ENCODE data around the gene NISCH. TPM values are rescaled to one million over a fixed set of nuclear protein-coding genes. Genes with fewer than 3 reads are reported as not detected.
"Not testable (repeated sequence)": the region's sequence is repeated elsewhere in the genome, so short reads cannot be mapped to it uniquely, and the experiment has no call there.

Gene NISCH
- polyA plus RNA-seq, 4 donors, result 85.4 to 152 (median 117) TPM

GRCh38 chr3:52523386-52524257 is 68.2 kb downstream of the NISCH start:
- no peak for DNase-seq (ENCODE audit: low read depth in 4 of 4, low spot score in 2 of 4)

DNA sequence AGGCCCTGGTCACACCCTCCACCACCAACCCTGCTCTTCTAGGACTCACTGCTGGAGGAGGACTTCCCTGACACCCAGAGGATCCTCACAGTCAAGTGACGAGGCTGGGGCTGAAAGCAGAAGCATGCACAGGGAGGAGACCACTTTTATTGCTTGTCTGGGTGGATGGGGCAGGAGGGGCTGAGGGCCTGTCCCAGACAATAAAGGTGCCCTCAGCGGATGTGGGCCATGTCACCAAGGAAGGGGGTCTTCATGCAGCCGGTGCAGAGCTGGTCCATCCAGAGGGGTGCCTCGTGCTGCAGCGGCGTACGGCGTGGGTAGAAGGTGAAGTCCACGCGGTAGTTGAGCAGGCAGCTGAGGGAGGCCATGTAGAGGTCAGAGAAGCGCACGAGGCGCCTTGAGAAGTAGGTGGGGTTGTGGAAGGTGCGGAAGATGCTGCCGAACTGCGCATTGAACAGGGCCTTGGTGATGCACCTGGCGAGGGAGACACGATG is 68.9 kb downstream of the NISCH start:
- no peak for DNase-seq (ENCODE audit: low read depth in 4 of 4, low spot score in 2 of 4)

- DNase-seq (ENCODE audit: low read depth in 4 of 4, low spot score in 2 of 4), result no peak
These were observed 69.6 kb downstream of the NISCH start for GRCh38 chr3:52524752-52525679.

- DNase-seq (ENCODE audit: low read depth in 4 of 4, low spot score in 2 of 4), result no peak
These were observed 70.5 kb downstream of the NISCH start for GRCh38 chr3:52525680-52526561.

DNA sequence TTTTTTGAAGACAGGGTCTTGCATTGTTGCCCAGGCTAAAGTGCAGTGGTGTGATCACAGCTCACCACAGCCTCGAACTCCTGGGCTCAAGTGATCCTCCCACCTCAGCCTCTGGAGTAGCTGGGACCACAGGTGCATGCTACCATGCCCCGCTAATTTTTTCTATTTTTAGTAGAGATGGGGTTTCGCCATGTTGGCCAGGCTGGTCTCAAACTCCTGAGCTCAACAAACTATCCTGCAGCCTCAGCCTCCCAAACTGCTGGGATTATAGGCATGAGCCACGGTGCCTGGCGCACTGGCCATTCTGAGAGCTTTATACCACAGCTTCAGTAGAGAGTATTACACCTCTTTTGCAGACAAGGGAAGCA is 71.3 kb downstream of the NISCH start:
- not testable (repeated sequence) for DNase-seq (ENCODE audit: low read depth in 4 of 4, low spot score in 2 of 4)

GRCh38 chr3:52527039-52527731 is 71.8 kb downstream of the NISCH start:
- DNase-seq (ENCODE audit: low read depth in 4 of 4, low spot score in 2 of 4), result no peak

GRCh38 chr3:52527732-52528585 is 72.6 kb downstream of the NISCH start:
- DNase-seq (ENCODE audit: low read depth in 4 of 4, low spot score in 2 of 4), result no peak

DNA sequence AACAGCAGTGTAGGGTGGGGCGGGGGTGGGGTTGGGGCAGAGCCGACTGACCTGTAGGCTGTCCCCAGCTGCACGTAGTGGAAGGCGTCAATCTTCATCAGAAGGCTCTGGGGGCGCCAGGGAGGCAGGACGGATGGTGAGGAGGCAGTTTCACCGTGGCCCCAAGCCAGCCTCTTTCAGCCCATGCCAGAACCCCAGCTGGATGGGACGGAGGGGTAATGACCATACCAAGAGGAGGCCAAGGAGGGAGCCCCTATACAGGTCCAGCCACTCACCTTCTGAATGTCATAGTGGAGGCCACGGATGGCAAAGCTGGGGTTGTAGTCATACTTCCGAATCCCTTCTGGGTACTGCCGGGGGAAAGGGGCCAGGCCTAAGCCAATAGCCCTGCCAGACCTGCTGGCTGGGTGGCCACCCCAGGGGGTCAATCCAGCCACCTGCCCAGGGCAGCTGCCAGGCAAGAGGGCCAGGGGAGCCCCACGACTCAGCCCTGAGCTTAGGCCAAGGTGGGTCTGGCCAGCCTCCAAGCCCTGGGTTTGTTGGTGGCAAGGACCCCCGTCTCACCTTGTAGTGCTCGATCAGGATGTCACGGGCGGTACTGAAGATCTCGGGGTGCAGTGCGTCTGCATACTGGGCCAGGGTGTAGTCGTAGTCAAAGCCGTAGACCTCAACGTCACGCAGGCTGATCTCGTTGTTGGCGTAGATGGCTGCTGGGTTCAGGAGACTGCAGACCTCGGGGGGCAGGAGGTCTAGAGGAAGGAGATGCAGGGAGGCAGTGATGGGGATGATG is 73.4 kb downstream of the NISCH start:
- DNase-seq (ENCODE audit: low read depth in 4 of 4, low spot score in 2 of 4), result no peak

GRCh38 chr3:52529376-52530333 is 74.3 kb downstream of the NISCH start:
- DNase-seq (ENCODE audit: low read depth in 4 of 4, low spot score in 2 of 4), result no peak

DNA sequence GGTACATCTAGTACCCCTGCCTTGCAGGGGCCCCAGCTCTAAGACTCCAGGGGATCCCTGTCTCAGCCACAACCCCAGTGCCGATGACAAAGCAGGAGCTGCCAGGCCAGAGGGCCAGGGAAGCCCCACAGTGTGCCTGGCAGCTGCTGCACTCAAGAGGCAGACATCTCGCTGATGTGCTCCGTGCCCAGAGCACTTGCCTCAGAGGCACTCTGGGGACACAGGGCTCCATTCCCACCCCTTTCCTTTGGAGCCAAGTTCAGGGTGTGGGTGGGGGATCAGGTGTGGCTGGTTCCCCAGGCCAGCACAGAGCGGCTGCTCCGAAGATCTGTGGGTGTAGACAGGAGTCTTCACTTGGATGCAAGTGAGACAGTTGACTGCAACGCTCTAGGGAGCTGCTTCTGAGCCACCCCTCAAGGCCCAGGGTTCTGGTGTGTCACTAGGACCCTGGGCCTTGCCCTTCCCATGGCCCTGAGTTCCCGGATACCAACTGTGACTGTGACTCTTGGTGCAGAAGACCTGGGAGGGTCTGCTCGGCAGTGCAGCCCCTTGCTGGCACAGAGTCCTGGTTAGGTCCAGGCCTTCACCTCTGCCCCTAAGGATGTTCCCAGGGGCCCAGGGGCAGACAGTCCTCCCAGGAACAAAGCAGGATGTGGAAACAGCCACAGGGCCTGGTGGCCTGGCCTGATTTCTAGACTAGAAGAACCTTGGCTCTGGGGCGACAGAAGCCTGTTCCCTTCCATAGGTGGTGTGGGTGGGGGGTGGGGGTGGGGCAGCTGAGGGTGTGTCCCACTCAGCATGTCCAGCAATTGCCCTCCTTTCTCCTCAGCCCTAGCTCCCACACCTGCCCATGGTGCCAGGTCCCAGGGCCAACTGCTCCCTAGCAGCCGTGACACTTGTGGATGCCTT is 75.8 kb downstream of the NISCH start:
- DNase-seq (ENCODE audit: low read depth in 4 of 4, low spot score in 2 of 4), result no peak

GRCh38 chr3:52531860-52532516 is 76.6 kb downstream of the NISCH start:
- DNase-seq (ENCODE audit: low read depth in 4 of 4, low spot score in 2 of 4), result no peak

- DNase-seq (ENCODE audit: low read depth in 4 of 4, low spot score in 2 of 4), result no peak
These were observed 77.1 kb downstream of the NISCH start for GRCh38 chr3:52532517-52532837.

DNA sequence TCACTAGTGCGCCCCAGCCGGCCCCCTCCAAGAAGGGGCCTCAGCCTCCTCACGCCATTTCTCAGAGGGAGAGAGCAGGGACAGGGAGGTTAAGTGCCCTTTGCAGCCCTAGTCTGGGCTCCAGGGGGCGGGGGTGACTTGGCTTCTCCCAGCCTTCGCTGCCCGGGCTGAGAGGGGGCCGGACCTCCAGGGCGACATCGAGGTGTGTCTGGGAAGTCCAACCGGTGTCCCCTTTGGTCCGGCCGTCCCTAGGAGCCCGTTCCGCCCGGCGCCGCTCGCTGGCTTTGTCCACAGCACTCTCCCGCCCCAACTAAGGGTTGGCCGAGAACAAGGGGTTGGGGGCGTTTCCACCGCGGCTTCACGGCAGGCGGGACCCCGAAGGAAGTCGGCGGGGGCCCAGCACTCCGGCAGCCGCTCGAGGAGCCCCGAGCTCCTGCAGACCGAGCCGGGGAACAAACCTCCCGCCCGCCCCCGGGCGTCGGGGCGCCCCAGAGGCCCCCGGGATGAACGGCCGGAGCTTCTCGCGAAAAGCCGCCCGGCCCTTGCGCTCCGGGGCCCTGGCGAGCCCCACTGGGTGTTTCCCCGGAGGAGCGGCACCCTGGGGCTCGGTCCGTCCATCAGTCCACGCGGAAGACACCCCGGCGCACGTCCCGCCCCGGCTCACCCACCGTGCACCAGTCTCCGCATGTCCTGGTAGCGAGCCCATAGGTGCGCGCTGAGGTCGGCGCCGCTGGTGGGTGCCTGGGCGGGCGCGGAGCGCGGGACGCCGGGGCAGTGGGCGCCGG is 77.6 kb downstream of the NISCH start:
- no peak for DNase-seq (ENCODE audit: low read depth in 4 of 4, low spot score in 2 of 4)

DNA sequence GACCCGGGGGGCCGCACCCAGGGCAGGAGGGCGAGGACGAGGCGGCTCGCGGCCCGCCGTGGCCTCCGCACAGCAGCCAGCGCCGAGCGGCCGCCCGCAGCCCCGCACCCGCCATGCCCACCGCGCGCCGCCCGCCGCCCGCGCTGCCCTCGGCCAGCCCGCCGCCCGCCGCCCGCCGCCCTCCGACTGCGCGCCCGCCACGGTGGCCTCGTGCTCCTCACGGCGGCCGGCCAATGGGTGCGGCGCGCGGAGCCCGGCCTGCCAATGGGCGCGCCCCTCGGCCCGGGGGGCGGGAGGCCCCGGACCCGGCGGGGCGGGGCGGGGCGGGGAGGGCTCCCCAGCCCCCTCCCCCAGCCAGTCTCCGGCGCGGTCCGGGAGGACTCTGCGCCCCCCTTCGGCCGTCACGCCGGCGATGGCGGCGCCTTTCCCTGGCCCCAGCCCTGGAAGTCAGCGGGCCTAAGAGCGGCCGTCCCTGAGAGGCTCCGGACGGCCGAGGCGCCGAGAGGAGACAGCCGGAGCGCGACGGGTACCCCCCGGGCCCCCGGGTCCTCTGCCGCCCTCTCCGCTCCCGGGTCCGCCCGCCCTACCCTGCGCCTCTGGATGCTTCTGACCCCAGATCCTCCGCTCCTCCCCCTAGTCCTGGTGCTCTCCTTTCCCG is 78.3 kb downstream of the NISCH start, which contains the start of gene NT5DC2:
Gene NT5DC2 (minus strand): TSS at position 235 of the 658 bp plus-strand sequence. CDS start 120 bp downstream, at position 115.
- no peak for DNase-seq (ENCODE audit: low read depth in 4 of 4, low spot score in 2 of 4)

Measured in left renal cortex interstitium (tissue), 4 donors.